Measurements from ENCODE around the gene LRRTM4. TPM values are rescaled to one million over a fixed set of nuclear protein-coding genes. Genes with fewer than 3 reads are reported as not detected.
A peak's percentile ranks its signal among the peaks of the same experiment; 100 is the strongest.

The LRRTM4 gene
- total and polyA plus RNA-seq, 2 of the 13 experiments (the other 11 are each of a cell fraction or from before 2014, with no cell fraction given) = 1.2 TPM

- TF ChIP-seq ARID3A (IDR thresholded peaks at IDR 0.05; ENCODE audit: low read depth, low read length) = peak; percentile 80; the same call in 1 of the 2 replicates
- TF ChIP-seq, protein P1, sequence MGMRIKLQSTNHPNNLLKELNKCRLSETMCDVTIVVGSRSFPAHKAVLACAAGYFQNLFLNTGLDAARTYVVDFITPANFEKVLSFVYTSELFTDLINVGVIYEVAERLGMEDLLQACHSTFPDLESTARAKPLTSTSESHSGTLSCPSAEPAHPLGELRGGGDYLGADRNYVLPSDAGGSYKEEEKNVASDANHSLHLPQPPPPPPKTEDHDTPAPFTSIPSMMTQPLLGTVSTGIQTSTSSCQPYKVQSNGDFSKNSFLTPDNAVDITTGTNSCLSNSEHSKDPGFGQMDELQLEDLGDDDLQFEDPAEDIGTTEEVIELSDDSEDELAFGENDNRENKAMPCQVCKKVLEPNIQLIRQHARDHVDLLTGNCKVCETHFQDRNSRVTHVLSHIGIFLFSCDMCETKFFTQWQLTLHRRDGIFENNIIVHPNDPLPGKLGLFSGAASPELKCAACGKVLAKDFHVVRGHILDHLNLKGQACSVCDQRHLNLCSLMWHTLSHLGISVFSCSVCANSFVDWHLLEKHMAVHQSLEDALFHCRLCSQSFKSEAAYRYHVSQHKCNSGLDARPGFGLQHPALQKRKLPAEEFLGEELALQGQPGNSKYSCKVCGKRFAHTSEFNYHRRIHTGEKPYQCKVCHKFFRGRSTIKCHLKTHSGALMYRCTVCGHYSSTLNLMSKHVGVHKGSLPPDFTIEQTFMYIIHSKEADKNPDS (CRISPR knock-in tag; IDR thresholded peaks at IDR 0.05) = no peak
- TF ChIP-seq POLR2G (IDR thresholded peaks at IDR 0.05; ENCODE audit: low read depth, low read length) = no peak
- peak; percentile 53; the same call in 1 of the 2 replicates for TF ChIP-seq TCF7 (IDR thresholded peaks at IDR 0.05; ENCODE audit: low read depth)
- peak in 1 of 2 experiments; percentile 65; a peak in 1 of 4 replicates for TF ChIP-seq KLF16 (CRISPR knock-in tag; IDR thresholded peaks at IDR 0.05)
- TF ChIP-seq MIXL1 (CRISPR knock-in tag; IDR thresholded peaks at IDR 0.05) = no peak; the same call in 1 of the 2 replicates
- peak; percentile 93 for TF ChIP-seq HNF4A (CRISPR knock-in tag; IDR thresholded peaks at IDR 0.05)
- TF ChIP-seq YEATS2 (CRISPR knock-in tag; IDR thresholded peaks at IDR 0.05; ENCODE audit: borderline replicate concordance) = no peak
- TF ChIP-seq HMG20A (CRISPR knock-in tag; IDR thresholded peaks at IDR 0.05; ENCODE audit: borderline replicate concordance) = peak; percentile 89; the same call in 1 of the 2 replicates
- peak; percentile 43; the same call in 1 of the 2 replicates for TF ChIP-seq ATF1 (CRISPR knock-in tag; IDR thresholded peaks at IDR 0.05)
- TF ChIP-seq ZNF816 (CRISPR knock-in tag; IDR thresholded peaks at IDR 0.05; ENCODE audit: borderline replicate concordance) = 0 out of 2 replicates have a peak, but pooled peaks have one; percentile 45
- 0 out of 2 replicates have a peak, but pooled peaks have one; percentile 58 for TF ChIP-seq POGZ (CRISPR knock-in tag; IDR thresholded peaks at IDR 0.05)
- peak; percentile 36; the same call in 1 of the 2 replicates for TF ChIP-seq CEBPB (IDR thresholded peaks at IDR 0.05; ENCODE audit: borderline replicate concordance, low read depth, low read length)
- TF ChIP-seq WIZ (CRISPR knock-in tag; IDR thresholded peaks at IDR 0.05) = no peak
- TF ChIP-seq, protein P2, sequence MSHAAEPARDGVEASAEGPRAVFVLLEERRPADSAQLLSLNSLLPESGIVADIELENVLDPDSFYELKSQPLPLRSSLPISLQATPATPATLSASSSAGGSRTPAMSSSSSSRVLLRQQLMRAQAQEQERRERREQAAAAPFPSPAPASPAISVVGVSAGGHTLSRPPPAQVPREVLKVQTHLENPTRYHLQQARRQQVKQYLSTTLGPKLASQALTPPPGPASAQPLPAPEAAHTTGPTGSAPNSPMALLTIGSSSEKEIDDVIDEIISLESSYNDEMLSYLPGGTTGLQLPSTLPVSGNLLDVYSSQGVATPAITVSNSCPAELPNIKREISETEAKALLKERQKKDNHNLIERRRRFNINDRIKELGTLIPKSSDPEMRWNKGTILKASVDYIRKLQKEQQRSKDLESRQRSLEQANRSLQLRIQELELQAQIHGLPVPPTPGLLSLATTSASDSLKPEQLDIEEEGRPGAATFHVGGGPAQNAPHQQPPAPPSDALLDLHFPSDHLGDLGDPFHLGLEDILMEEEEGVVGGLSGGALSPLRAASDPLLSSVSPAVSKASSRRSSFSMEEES (CRISPR knock-in tag; IDR thresholded peaks at IDR 0.05) = no peak
- TF ChIP-seq EED (CRISPR knock-in tag; IDR thresholded peaks at IDR 0.05) = no peak
- TF ChIP-seq SUZ12 (IDR thresholded peaks at IDR 0.05; ENCODE audit: low read depth, low read length) = no peak
- no peak for TF ChIP-seq FOXP1 (IDR thresholded peaks at IDR 0.05)
- TF ChIP-seq FOXP1 (CRISPR knock-in tag; IDR thresholded peaks at IDR 0.05) = peak; percentile 88
Measured at GRCh38 chr2:77190721-77191346, 331.3 kb downstream of the LRRTM4 start (continued).
